ENCODE data around the gene TNFSF13. TPM values are rescaled to one million over a fixed set of nuclear protein-coding genes. Genes with fewer than 3 reads are reported as not detected.
A peak's percentile ranks its signal among the peaks of the same experiment; 100 is the strongest.

The TNFSF13 gene
- total RNA-seq, 1 experiment from 2014 or later = 3.2 TPM

- TF ChIP-seq, protein P1, sequence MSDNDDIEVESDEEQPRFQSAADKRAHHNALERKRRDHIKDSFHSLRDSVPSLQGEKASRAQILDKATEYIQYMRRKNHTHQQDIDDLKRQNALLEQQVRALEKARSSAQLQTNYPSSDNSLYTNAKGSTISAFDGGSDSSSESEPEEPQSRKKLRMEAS (CRISPR knock-in tag; IDR thresholded peaks at IDR 0.05) = no peak
- TF ChIP-seq, protein P2, sequence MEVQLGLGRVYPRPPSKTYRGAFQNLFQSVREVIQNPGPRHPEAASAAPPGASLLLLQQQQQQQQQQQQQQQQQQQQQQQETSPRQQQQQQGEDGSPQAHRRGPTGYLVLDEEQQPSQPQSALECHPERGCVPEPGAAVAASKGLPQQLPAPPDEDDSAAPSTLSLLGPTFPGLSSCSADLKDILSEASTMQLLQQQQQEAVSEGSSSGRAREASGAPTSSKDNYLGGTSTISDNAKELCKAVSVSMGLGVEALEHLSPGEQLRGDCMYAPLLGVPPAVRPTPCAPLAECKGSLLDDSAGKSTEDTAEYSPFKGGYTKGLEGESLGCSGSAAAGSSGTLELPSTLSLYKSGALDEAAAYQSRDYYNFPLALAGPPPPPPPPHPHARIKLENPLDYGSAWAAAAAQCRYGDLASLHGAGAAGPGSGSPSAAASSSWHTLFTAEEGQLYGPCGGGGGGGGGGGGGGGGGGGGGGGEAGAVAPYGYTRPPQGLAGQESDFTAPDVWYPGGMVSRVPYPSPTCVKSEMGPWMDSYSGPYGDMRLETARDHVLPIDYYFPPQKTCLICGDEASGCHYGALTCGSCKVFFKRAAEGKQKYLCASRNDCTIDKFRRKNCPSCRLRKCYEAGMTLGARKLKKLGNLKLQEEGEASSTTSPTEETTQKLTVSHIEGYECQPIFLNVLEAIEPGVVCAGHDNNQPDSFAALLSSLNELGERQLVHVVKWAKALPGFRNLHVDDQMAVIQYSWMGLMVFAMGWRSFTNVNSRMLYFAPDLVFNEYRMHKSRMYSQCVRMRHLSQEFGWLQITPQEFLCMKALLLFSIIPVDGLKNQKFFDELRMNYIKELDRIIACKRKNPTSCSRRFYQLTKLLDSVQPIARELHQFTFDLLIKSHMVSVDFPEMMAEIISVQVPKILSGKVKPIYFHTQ (CRISPR knock-in tag; IDR thresholded peaks at IDR 0.05) = no peak
- no peak for TF ChIP-seq ZNF671 (CRISPR knock-in tag; IDR thresholded peaks at IDR 0.05)
These were observed 44.6 kb upstream of the TNFSF13 start (continued) for GRCh38 chr17:7513850-7514419.

- Mint-ChIP-seq H3K27ac (0 out of 2 replicates have a peak overlapping the region, but pooled peaks have one; percentile 34), H3K27me3 (ENCODE audit: low read depth) (no peaks in the 10 kb centered on the region), H3K4me1 (no peaks in the 10 kb centered on the region), H3K4me3 (no peak overlapping the region), H3K36me3 (peaks cover 25% of the 10 kb centered on the region), H3K9me3 (no peaks in the 10 kb centered on the region)
- POLR2A ChIA-PET = interaction anchor here (0.6 kb wide), 1 partner anchor 164 kb away, joined by 3 read pairs; no protein-coding TSS in a partner anchor
- DNase-seq (ENCODE audit: low spot score) (no peak), ATAC-seq (no peak)
- CTCF ChIA-PET = interaction anchor here (0.6 to 4.4 kb wide), 11 partner anchors 8 to 240 kb away, joined by 3 to 81 read pairs (median 3); partner anchors contain the start of genes PLSCR3 and TP53
- TF ChIP-seq SP1 (CRISPR knock-in tag; conservative IDR thresholded peaks at IDR 0.05) (no peak), ZNF138 (CRISPR knock-in tag; conservative IDR thresholded peaks at IDR 0.05) (no peak), NR1H2 (CRISPR knock-in tag; IDR thresholded peaks at IDR 0.05) (no peak), PRRX2 (CRISPR knock-in tag; IDR thresholded peaks at IDR 0.05) (no peak), JUN (CRISPR knock-in tag; IDR thresholded peaks at IDR 0.05) (no peak), PRDM15 (CRISPR knock-in tag; IDR thresholded peaks at IDR 0.05) (no peak), ZBTB21 (CRISPR knock-in tag; IDR thresholded peaks at IDR 0.05; ENCODE audit: borderline replicate concordance) (no peak)
- TF ChIP-seq, protein P3, sequence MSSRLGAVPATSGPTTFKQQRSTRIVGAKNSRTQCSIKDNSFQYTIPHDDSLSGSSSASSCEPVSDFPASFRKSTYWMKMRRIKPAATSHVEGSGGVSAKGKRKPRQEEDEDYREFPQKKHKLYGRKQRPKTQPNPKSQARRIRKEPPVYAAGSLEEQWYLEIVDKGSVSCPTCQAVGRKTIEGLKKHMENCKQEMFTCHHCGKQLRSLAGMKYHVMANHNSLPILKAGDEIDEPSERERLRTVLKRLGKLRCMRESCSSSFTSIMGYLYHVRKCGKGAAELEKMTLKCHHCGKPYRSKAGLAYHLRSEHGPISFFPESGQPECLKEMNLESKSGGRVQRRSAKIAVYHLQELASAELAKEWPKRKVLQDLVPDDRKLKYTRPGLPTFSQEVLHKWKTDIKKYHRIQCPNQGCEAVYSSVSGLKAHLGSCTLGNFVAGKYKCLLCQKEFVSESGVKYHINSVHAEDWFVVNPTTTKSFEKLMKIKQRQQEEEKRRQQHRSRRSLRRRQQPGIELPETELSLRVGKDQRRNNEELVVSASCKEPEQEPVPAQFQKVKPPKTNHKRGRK (CRISPR knock-in tag; IDR thresholded peaks at IDR 0.05; ENCODE audit: borderline replicate concordance) = no peak
- TF ChIP-seq, protein P4, sequence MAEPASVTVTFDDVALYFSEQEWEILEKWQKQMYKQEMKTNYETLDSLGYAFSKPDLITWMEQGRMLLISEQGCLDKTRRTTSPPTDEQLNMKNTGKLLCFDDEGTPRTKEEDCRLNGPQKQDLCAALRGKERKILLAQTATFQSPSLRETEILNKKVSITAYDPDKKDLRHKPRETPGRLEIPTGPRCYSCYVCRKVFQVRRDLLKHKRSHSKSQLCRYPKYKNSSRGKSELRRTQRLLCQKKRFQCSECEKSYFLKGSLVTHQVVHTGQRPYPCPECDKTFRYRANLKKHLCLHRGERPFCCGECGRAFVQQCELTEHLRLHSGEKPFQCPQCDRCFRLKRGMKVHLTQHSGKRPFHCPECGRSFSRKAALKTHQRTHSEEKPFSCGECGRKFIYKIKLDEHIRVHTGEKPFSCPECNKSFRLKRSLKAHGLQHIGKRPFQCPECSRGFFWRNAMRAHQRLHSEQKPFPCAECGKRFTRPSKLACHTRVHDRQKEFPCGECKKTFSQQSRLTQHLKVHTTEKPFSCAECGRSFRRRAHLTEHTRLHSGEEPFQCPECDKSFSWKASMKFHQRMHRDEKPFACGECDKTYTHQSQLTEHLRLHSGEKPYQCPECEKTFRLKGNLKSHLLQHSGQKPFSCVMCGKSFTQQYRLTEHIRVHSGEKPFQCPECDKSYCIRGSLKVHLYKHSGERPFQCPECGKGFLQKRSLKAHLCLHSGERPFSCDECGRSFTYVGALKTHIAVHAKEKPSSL (CRISPR knock-in tag; conservative IDR thresholded peaks at IDR 0.05) = no peak
- TF ChIP-seq, protein P5, sequence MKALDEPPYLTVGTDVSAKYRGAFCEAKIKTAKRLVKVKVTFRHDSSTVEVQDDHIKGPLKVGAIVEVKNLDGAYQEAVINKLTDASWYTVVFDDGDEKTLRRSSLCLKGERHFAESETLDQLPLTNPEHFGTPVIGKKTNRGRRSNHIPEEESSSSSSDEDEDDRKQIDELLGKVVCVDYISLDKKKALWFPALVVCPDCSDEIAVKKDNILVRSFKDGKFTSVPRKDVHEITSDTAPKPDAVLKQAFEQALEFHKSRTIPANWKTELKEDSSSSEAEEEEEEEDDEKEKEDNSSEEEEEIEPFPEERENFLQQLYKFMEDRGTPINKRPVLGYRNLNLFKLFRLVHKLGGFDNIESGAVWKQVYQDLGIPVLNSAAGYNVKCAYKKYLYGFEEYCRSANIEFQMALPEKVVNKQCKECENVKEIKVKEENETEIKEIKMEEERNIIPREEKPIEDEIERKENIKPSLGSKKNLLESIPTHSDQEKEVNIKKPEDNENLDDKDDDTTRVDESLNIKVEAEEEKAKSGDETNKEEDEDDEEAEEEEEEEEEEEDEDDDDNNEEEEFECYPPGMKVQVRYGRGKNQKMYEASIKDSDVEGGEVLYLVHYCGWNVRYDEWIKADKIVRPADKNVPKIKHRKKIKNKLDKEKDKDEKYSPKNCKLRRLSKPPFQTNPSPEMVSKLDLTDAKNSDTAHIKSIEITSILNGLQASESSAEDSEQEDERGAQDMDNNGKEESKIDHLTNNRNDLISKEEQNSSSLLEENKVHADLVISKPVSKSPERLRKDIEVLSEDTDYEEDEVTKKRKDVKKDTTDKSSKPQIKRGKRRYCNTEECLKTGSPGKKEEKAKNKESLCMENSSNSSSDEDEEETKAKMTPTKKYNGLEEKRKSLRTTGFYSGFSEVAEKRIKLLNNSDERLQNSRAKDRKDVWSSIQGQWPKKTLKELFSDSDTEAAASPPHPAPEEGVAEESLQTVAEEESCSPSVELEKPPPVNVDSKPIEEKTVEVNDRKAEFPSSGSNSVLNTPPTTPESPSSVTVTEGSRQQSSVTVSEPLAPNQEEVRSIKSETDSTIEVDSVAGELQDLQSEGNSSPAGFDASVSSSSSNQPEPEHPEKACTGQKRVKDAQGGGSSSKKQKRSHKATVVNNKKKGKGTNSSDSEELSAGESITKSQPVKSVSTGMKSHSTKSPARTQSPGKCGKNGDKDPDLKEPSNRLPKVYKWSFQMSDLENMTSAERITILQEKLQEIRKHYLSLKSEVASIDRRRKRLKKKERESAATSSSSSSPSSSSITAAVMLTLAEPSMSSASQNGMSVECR (CRISPR knock-in tag; IDR thresholded peaks at IDR 0.05; ENCODE audit: borderline replicate concordance) = no peak
- TF ChIP-seq, protein P6, sequence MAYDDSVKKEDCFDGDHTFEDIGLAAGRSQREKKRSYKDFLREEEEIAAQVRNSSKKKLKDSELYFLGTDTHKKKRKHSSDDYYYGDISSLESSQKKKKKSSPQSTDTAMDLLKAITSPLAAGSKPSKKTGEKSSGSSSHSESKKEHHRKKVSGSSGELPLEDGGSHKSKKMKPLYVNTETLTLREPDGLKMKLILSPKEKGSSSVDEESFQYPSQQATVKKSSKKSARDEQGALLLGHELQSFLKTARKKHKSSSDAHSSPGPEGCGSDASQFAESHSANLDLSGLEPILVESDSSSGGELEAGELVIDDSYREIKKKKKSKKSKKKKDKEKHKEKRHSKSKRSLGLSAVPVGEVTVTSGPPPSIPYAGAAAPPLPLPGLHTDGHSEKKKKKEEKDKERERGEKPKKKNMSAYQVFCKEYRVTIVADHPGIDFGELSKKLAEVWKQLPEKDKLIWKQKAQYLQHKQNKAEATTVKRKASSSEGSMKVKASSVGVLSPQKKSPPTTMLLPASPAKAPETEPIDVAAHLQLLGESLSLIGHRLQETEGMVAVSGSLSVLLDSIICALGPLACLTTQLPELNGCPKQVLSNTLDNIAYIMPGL (CRISPR knock-in tag; IDR thresholded peaks at IDR 0.05) = no peak
- TF ChIP-seq, protein P1 (CRISPR knock-in tag; IDR thresholded peaks at IDR 0.05) = no peak
These were observed 42.5 kb upstream of the TNFSF13 start for GRCh38 chr17:7515911-7516610.
